Fibroblast of lung (primary cell): Measurements from ENCODE around the gene SDC4.

Experiments
- CTCF ChIP-seq, 2 donors: IDR thresholded peaks in 1 of 2; conservative IDR thresholded peaks in 1 of 2; 1 replicate in 1 of 2; 2 replicates in 1 of 2; pipeline ENCODE4 v1.5.1; 2011 to 2012; ENCODE audit warnings: low read length in 2 of 2, control low read depth in 1 of 2, inconsistent platforms in 1 of 2, low read depth in 1 of 2, mild to moderate bottlenecking in 1 of 2
- EZH2 ChIP-seq: IDR thresholded peaks from 2 replicates; pipeline ENCODE4 v1.5.1; 2012; ENCODE audit warnings: low read length, control low read depth, mild to moderate bottlenecking; ENCODE audit errors: missing control alignments

- TF ChIP-seq CTCF (conservative IDR thresholded peaks at IDR 0.05 in 1 of 2, IDR thresholded peaks at IDR 0.05 in 1 of 2; ENCODE audit: low read depth in 1 of 2, low read length in 2 of 2) (no peak), EZH2 (no peak)
Observed at GRCh38 chr20:45387274-45387673, 39.0 kb upstream of the SDC4 start.
